NT2/D1 (cell line): ENCODE data around the gene PBX1.

Experiments used
- DNase-seq: peaks from one replicate; pipeline ENCODE4 v3.0.0-alpha.2; 2011; ENCODE audit warnings: low read depth, low spot score
- H3K27me3 ChIP-seq: 2 replicates; pipeline ENCODE4 v1.6.0; 2011; ENCODE audit warnings: mild to moderate bottlenecking; ENCODE audit not compliant: insufficient read length, insufficient read depth
- H3K36me3 ChIP-seq: 2 replicates; pipeline ENCODE4 v1.6.1; 2011; ENCODE audit warnings: mild to moderate bottlenecking, low read length, mixed read lengths; ENCODE audit not compliant: insufficient read depth, insufficient read length
- H3K4me1 ChIP-seq: 2 replicates; pipeline ENCODE4 v1.5.1; 2011; ENCODE audit not compliant: insufficient read depth, insufficient read length
- H3K4me3 ChIP-seq: 2 replicates; pipeline ENCODE4 v1.5.1; 2011; ENCODE audit warnings: low read depth; ENCODE audit not compliant: insufficient read length
- H3K9ac ChIP-seq: 2 replicates; pipeline ENCODE4 v1.6.0; 2011; ENCODE audit warnings: low read depth; ENCODE audit not compliant: insufficient read length
- H3K9me3 ChIP-seq: 2 replicates; pipeline ENCODE4 v1.5.1; 2011; ENCODE audit warnings: mild to moderate bottlenecking, low read length; ENCODE audit not compliant: insufficient read depth
- SUZ12 ChIP-seq: IDR thresholded peaks from 2 replicates; pipeline ENCODE4 v1.6.1; 2011; ENCODE audit not compliant: insufficient read length, insufficient read depth; ENCODE audit errors: extremely low read depth
- YY1 ChIP-seq: IDR thresholded peaks from 2 replicates; pipeline ENCODE4 v1.6.1; 2011; ENCODE audit not compliant: insufficient read length, insufficient read depth
- ZNF274 ChIP-seq: IDR thresholded peaks from 2 replicates; pipeline ENCODE4 v1.6.1; 2011; ENCODE audit warnings: mild to moderate bottlenecking, low read depth, low read length

PBX1 gene

DNA sequence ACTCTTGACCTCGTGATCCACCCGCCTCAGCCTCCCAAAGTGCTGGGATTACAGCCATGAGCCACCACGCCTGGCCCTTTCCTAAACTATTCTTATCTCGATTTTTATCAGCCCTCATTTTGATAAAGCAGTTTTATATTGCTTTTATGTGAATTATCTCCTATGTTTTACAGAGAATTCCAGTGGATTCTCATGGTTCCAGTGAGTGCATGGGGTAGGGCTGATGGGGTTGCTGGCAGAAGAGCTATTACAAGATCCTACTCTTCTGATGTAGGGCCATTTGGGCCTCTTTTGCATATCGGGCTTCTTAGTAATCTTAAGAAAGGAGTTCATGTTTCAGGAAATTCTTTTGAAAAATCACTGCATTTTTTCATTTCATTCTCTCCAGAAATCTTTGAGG is 187.6 kb downstream of the PBX1 start:
- no peaks in the 10 kb centered on the region for H3K27me3 ChIP-seq
- no peak overlapping the region for H3K9ac ChIP-seq
- H3K9me3 ChIP-seq: no peaks in the 10 kb centered on the region
- no peaks in the 10 kb centered on the region for H3K36me3 ChIP-seq
- no peak overlapping the region for H3K4me3 ChIP-seq
- H3K4me1 ChIP-seq: no peaks in the 10 kb centered on the region
- no peak for TF ChIP-seq SUZ12
- DNase-seq: no peak

DNA sequence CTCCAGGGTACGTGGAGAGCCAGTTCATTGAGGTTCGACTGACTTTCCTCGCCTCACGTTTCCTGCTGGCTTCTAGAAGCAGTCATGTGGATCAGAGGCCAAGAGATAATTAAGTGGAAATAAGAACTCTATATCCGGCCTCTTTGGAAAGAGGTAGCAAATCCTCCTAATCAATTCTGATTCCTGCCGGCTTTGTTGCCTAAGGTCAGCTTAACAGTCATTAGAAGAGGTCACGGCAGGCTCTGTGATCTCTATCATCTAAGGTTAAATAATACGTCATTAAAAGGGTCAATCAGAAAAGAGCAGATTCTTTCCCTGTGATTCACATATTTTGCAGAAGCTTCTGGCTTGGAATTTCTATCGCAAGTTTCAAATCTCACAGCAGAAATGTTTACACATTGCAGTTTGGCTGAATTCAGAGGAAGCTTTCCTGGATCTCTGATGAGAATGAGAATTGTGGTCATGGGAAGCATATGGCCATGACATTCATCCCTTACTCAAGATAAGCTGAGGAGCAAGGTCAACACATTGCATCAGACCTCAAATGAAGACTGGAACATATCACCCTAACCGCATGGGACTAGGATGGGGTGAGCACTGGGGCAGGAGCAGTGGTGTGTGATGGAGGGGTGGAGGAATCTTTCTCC is 189.4 kb downstream of the PBX1 start:
- Histone ChIP-seq H3K9ac (no peak overlapping the region), H3K27me3 (no peaks in the 10 kb centered on the region), H3K4me1 (no peaks in the 10 kb centered on the region), H3K9me3 (no peaks in the 10 kb centered on the region), H3K36me3 (no peaks in the 10 kb centered on the region), H3K4me3 (no peak overlapping the region)
- no peak for TF ChIP-seq SUZ12
- TF ChIP-seq YY1: no peak
- no peak for TF ChIP-seq ZNF274
- no peak for DNase-seq

- Histone ChIP-seq H3K4me1 (no peaks in the 10 kb centered on the region), H3K27me3 (no peaks in the 10 kb centered on the region), H3K9ac (no peak overlapping the region), H3K4me3 (no peak overlapping the region), H3K36me3 (no peaks in the 10 kb centered on the region), H3K9me3 (no peaks in the 10 kb centered on the region)
- no peak for DNase-seq
- TF ChIP-seq ZNF274: no peak
- no peak for TF ChIP-seq YY1
- TF ChIP-seq SUZ12: no peak
Observed at GRCh38 chr1:164753521-164754077, 194.6 kb downstream of the PBX1 start.

GRCh38 chr1:164754088-164754600 is 195.2 kb downstream of the PBX1 start:
- no peaks in the 10 kb centered on the region for H3K4me1 ChIP-seq

GRCh38 chr1:164755690-164756089 is 196.7 kb downstream of the PBX1 start:
- H3K9me3 ChIP-seq: no peaks in the 10 kb centered on the region
- no peaks in the 10 kb centered on the region for H3K4me1 ChIP-seq
- no peaks in the 10 kb centered on the region for H3K36me3 ChIP-seq
- DNase-seq: no peak
- TF ChIP-seq SUZ12: no peak
- no peak for TF ChIP-seq YY1
- TF ChIP-seq ZNF274: no peak
- no peaks in the 10 kb centered on the region for H3K27me3 ChIP-seq
- H3K4me3 ChIP-seq: no peak overlapping the region
- H3K9ac ChIP-seq: no peak overlapping the region

More at GRCh38 chr1:164754088-164754600, 195.2 kb downstream of the PBX1 start:
- no peaks in the 10 kb centered on the region for H3K9me3 ChIP-seq
- no peak overlapping the region for H3K9ac ChIP-seq
- H3K4me3 ChIP-seq: no peak overlapping the region
- no peak for DNase-seq
- no peak for TF ChIP-seq SUZ12
- no peak for TF ChIP-seq ZNF274
- no peaks in the 10 kb centered on the region for H3K27me3 ChIP-seq
- no peaks in the 10 kb centered on the region for H3K36me3 ChIP-seq

- DNase-seq: no peak
- Histone ChIP-seq H3K36me3 (no peaks in the 10 kb centered on the region), H3K4me3 (no peak overlapping the region), H3K9ac (no peak overlapping the region), H3K27me3 (no peaks in the 10 kb centered on the region), H3K9me3 (no peaks in the 10 kb centered on the region), H3K4me1 (no peaks in the 10 kb centered on the region)
- TF ChIP-seq SUZ12 (no peak), ZNF274 (no peak)
Observed at GRCh38 chr1:164756741-164757140, 197.8 kb downstream of the PBX1 start.

- Histone ChIP-seq H3K27me3 (no peaks in the 10 kb centered on the region), H3K36me3 (no peaks in the 10 kb centered on the region), H3K9ac (no peak overlapping the region), H3K4me3 (no peak overlapping the region), H3K4me1 (no peaks in the 10 kb centered on the region), H3K9me3 (no peaks in the 10 kb centered on the region)
- TF ChIP-seq ZNF274: no peak
- no peak for TF ChIP-seq SUZ12
- TF ChIP-seq YY1: no peak
- DNase-seq: no peak
Observed at GRCh38 chr1:164757625-164758024, 198.6 kb downstream of the PBX1 start.
